GM18499 (cell line): Measurements from ENCODE around the gene NUCKS1.

ENCODE experiments used
- ATAC-seq: cut with Tn5 transposase; IDR thresholded peaks from one replicate; pipeline ENCODE4 v1.9.1; 2021; ENCODE audit warnings: moderate number of reproducible peaks; ENCODE audit not compliant: insufficient read depth, unreplicated experiment

NUCKS1 gene

GRCh38 chr1:205672970-205673369 is 77.0 kb downstream of the NUCKS1 start:
- no peak for ATAC-seq

GRCh38 chr1:205672395-205672889 is 77.5 kb downstream of the NUCKS1 start:
- ATAC-seq: no peak

GRCh38 chr1:205670611-205671430 is 79.2 kb downstream of the NUCKS1 start:
- no peak for ATAC-seq

- no peak for ATAC-seq
Observed at GRCh38 chr1:205670150-205670446, 79.9 kb downstream of the NUCKS1 start.

- ATAC-seq: no peak
Observed at GRCh38 chr1:205669341-205670149, 80.4 kb downstream of the NUCKS1 start.

GRCh38 chr1:205668951-205669340 is 81.0 kb downstream of the NUCKS1 start:
- ATAC-seq: no peak

- no peak for ATAC-seq
Observed at GRCh38 chr1:205667909-205668643, 81.9 kb downstream of the NUCKS1 start.

- no peak for ATAC-seq
Observed at GRCh38 chr1:205666372-205667166, 83.4 kb downstream of the NUCKS1 start.

GRCh38 chr1:205665201-205666045 is 84.6 kb downstream of the NUCKS1 start:
- no peak for ATAC-seq

GRCh38 chr1:205664399-205665017 is 85.5 kb downstream of the NUCKS1 start:
- ATAC-seq: no peak

GRCh38 chr1:205663286-205663936 is 86.6 kb downstream of the NUCKS1 start:
- ATAC-seq: no peak
